Measurements from ENCODE around the gene NR4A1.

NR4A1 gene

DNA sequence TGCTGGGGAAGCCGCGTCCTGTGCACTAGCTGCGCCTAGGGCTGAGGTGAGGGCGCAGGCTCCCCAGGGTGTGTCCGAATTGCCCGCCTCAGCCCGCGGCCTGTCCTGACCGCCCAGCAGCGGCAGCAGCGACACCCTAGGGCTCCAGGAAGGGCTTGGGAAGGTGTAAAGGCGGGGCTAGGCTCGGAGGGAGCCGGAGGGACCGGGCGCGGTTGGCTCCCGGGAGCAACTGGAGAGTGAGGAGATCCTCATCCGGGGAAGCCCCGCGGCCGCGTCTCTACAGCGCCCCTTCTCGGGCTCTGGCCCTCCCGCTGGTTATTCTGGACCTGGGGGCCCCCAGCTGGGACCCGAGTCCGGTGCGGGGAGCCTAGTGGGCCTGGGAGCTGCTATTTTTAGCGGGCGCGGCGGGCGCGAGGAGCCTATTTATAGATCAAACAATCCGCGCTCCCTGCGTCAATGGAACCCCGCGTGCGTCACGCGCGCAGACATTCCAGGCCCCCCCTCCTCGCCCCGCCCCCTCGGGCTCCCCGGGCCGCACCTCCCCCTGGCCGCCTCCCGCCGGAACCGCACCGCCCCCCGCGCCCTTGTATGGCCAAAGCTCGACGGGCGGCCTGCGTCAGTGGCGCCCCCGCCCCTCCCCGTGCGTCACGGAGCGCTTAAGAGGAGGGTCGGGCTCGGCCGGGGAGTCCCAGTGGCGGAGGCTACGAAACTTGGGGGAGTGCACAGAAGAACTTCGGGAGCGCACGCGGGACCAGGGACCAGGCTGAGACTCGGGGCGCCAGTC, at the start of gene NR4A1:
TSS of gene NR4A1 (plus strand) at position 685 of the 784 bp plus-strand sequence. CDS start 2,887 bp downstream, outside the sequence.
- DNase-seq = peak; percentile 96

DNA sequence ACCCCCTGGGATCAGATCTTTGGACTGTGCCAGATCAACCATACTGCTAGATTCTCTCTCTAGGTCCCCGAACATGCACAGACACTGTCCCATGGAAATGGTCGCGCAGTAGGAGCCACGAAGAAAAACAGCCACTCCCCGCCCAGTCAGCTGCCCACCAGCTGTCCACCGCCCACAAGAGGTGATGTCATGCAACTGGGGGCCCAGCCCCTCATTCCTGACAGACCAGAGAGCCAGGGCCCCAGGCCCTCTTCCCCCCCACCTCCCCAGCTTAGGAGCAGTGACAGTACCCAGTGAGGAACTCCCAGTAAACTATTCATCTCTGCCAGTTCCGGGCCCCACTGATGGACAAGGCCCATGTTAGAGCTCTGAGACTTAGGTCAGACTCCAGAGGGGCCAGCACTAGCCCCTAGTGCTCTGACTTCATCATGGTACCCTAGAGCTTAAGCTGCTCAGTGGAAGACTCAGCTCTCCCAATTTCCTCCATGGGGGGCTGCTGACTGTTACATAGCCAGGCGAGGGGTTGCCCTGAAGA, 48.2 kb upstream of the NR4A1 start:
- DNase-seq = no peak

DNA sequence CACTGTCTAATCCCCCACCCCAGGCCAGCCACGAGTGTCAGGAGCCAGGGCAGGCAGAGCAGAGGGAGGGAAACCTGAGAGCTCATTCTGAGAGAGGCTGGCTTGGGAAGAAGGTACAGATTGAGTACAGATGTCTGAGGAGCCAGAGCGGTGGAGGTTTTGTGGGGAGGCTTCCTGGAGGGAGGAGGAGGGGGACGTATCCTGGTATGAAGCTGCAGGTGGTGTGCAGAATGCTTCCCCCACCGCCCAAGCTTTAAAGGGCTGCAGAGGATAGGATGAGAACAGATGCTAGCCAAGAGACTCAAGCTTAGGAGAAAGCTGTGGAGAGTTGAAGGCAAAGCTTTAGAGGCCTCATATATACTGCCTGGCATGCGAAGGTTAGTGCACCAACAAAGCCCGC, 47.7 kb upstream of the NR4A1 start:
- DNase-seq = no peak

DNA sequence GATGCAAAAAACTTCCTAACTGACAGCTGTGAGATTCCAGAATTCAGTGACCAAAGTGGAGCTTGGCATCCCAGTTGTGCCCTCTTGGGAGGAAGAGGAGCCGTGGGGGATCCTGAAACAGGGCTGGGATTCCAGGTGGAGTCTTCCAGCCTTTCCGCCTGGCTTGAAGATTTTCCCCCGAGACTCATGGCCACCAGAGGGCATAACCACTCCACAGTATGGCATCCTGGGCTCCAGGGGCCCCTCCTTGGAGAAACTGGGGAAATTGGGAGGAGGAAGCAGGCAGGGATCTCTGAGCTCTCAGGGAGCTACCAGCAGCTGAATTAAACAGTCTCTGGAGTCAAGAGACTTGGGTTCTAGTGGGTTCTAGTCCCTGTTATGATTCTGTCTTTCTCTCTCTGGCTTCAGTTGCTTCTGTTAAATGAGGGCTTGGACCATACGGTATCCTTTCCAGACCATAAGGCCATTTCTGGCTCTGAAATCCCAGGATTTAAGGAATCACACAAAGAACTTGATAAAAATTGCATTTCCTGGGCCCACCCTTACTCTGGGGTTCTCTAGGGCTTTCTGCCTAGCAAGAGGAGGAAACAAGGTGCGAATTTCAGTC, 47.1 kb upstream of the NR4A1 start:
- DNase-seq = peak; percentile 63

DNA sequence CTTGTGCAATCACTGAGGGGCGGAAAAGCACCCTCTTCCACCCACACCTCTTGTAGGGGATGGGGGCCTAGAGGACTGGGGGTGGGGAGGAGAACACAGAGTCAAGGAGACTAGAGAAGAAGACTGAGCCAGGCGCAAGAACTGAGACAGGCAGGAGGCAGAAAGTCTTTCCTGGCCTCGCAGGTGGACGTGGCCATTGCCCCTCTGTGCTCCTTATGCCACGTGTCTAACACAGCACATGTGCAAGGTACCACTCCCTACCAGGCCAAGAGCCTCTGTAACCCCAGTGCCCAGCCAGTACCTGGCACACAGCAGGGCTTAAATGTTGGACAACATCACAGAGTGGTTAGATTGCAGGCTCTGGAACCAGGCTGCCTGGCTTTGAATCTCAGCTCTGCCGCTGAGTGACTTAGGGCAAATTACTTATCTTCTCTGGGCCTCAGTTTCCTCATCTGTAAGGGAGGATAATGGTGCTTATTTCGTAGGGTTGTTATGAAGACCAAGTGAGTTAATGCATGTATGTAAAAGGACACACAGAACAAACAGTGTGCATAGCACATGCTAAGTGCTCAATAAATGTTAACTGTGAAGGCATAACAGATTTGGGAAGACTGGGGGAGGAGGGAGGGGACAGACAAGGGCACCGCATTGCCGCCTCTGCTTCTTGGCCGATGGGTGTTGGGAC, 45.9 kb upstream of the NR4A1 start:
- DNase-seq = no peak

DNA sequence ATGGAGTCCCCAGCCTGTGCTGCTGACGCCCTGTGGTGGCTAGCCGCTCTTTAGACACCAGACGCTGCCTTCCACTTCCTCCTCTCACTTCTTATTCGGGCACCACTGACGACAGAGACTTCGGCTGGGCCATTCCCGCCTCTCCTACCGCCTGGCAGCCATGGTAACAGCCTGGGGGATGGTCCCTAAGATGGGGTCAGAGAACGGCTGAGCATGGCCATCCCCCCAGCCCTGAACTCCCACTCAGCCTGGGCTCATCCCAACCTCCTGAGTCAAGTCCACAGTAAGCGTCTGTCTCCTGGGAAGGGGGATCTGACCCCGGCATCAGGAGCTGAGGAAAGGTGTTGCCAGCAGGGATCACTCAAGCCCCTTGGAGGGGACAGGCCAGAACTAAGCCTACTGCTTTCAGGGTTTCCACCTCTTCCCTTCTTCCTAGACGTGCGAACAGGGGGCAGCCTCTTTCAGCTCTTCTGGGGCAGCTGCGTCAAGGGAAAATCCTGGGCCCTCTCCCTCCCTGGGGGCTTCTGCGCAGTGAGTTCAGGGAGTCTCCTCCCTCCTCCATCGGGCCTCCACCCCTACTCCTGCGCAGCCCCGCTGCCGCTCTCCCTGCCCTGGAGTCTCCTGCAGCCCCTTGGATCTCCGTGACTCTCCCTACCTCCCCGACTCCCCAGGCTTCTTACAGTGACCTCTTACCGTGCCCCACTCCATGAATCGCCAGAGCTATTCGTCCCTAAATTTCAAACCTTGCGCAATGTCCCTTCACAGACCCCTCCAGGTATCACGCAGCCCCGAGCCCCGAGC, 45.1 kb upstream of the NR4A1 start:
- no peak for DNase-seq

DNA sequence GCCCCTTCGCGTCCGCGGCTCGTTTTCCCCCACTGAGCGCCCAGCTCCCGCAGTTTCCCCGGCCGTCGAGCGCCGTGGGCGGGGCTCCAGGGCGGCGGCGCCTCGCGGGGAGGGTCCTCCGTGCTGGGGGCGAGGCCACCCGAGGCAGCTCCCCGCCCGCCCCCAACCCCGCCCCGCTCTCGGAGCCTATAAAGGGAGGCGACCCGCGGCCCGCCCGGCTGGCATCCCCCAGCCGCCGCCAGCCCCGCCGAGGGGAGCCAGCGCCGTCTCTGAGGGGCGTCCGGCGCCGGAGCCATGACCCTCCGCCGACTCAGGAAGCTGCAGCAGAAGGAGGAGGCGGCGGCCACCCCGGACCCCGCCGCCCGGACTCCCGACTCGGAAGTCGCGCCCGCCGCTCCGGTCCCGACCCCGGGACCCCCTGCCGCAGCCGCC, 44.5 kb upstream of the NR4A1 start, which contains the start of gene TAMALIN:
TSS of gene TAMALIN (plus strand) at position 221 of the 432 bp plus-strand sequence. CDS start at position 295, 74 bp downstream.
- DNase-seq = peak; percentile 70

DNA sequence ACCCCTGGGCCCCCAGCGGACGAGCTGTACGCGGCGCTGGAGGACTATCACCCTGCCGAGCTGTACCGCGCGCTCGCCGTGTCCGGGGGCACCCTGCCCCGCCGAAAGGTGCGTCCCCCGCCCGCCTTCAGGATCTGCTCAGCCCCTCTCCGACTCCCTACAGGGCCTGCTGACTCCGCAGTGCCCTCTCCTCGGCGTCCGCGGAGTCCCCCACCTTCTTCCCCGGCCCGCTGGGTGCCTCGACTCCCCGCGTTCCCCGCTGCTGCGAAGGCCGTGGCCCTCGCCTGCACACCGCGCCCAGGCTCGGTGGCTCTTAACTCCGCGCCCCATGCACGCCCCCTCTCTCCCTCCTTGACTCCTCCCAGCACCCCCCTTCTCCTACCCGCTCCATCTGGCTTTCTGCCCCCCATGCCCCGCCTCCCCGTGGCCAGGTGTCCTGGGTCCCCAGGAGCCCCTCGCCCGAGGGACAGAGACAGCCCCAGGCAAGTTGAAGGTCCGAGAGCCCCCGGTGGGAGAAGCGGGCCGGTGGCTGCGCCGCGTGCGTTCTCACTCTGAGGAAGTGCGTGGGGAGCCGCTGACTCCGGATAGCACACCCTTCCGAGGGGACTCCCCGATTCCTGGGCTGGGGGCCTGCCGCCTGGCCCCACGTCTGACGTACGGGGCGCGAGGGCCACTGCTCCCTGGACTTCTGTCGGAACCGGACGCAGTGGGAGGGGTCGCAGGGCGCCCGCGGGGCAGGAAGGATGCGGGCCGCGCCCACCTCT, 43.9 kb upstream of the NR4A1 start:
- no peak for DNase-seq

DNA sequence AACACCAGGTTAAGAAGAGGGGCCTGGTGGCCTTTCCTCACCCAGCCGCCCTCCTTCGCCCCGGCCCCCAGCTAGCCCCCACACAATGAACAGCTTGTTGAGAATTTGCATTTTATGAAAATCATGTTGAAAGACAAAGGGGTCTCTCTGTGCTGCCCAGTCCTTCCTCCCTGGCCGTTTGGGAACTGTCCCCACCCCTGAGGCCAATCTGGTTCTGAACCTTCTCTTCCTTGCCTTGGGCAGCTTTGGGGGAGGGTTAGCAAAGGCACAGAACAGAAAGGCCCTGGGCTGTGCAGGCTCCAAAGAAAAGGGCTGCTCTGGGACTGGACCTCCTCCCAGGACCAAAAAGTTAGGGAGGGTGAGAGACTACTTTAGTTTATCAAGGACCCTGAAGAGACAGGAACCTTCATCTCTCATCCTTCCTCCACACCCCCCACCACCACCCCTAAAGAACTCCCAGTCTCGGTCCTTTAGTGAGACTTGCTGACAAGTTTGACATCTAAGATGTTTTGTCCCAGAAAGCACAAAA, 43.2 kb upstream of the NR4A1 start:
- DNase-seq = no peak

DNA sequence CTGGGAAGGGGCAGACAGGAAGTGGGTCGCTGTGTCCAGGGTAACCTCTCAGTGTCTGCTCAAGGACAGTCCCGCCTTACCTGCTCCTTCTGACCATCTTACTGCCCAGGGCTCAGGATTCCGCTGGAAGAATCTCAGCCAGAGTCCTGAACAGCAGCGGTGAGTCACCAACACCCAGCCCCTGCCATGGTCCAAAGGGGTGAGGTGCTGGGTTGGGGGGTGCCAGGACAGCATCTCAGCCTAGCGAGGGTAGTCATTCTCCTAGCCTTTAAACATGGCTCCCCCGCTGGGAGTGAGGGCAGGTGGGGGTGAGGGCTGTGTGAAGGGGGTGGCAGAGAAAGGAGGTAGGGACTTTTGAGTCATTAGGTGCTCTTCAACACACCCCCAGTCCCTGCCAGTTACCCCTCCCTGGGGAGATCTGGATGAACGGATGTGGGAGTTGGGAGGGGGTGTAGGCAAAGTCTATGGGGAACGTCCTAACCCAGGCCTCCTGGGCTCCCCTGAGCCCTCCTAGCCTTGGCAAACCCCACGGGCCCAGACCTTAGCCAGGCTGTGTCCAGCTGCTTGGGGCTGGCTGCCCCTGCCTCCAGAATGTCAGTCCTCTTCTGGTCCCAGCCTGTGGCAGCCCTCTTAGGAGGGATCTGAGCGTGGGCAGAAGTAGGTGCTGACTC, 42.0 kb upstream of the NR4A1 start:
- DNase-seq = no peak

DNA sequence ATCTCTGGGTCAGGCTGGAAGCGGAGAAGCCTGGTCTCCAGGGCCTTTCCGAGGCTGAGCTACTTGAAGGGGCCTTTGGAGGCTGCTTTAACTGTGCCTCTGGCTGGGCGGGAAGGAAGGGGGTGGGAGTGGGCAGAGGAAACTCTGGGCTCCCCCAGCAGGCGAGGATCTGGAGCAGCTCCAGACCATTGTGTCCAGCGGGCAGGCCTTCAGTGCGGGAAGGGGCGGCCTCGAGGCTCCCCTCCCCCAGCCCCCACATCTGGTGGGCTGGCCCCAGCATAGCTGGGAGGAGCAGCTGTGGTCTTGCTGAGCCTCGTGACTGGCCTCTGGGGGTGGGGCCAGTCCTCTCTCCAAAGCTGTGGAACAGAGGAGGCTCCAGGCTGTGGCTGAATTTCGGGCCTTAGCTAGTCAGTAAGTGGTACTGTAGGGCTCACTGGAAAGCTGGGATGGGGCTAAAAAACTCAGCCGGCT, 41.1 kb upstream of the NR4A1 start:
- DNase-seq = peak; percentile 86

DNA sequence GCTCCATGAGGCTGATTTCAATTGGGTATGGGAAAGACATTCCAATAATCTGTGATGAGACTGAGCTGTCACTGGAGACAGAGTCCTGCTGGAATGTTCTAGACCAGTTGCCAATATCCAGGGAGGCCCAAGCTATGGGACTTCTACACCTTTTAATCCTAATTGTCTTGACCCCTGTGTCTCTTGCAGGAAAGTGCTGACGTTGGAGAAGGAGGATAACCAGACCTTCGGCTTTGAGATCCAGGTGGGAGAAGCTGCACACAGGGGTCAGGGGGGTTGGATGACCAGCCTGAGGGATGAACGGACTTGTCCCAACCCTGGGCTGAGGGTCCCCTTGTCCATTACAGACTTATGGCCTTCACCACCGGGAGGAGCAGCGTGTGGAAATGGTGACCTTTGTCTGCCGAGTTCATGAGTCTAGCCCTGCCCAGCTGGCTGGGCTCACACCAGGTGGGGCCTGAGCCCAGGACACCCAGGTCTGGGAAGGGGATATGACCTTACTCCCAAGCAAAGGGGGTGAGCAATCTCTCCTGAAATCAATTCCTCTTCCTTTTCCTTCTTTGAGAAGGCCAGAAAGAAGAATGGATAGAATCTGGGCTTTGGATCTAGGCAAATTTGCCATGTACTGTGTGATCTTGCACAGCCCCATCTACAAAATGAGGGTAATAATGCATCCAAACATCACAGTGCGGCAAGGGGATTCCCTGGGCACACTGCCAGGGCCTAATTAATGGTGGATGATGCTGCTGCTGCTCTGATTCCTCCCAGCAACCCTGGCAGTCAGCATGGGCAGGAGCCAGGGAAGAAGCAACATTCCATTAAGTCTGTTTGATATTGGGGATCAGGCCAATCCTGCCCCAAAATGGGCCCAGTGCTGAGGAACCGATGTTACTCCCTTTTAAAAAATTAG, 40.3 kb upstream of the NR4A1 start:
- DNase-seq = no peak

DNA sequence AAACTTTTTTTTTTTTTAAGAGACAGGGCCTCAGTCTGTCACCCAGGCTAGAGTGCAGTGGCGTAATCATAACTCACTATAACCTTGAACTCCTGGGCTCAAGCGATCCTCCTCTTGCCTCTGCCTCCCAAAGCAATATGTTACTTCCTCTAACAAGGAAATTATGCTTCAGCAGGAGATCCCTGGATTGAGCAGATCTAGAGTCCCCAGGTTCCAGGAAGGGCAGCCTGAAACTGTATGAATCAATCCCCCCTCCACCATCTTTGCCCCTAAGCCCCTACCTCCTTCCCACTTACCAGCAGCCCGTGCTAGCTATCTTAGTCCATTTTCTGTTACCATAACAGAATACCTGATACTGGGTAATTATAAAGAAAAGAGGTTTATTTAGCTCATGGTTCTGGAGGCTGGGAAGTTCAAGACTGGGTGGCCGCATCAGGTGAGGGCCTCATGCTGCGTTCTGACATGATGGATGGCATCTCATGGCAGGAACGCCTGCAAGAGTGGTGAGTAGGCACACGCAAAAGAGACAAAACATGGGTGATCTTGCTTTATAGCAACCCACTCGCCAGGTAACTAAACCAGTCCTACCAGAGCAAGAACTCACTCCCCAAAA, 39.5 kb upstream of the NR4A1 start:
- DNase-seq = no peak

DNA sequence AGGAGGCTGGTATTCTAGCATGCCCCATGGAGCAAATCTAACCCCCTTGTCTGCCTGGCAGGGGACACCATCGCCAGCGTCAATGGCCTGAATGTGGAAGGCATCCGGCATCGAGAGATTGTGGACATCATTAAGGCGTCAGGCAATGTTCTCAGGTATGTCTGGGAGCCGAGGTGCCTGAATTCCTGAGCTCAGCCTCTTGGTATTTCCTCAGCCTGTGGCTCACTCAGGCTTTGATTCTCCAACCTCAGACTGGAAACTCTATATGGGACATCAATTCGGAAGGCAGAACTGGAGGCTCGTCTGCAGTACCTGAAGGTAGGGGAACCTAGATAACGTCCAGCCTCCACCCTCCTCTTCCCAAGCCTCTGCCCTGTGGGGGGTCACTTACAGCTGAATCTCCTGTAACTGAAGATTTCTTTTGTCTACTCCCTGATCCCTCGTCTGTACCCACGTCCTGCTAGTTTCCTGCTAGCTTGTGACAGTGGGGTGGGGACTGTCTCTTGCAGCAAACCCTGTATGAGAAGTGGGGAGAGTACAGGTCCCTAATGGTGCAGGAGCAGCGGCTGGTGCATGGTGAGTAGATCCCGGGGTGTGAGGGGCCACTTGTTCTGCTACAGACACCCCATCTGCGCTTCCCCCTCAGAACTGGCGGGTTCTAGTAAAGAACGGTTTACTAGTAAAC, 37.5 kb upstream of the NR4A1 start:
- no peak for DNase-seq

DNA sequence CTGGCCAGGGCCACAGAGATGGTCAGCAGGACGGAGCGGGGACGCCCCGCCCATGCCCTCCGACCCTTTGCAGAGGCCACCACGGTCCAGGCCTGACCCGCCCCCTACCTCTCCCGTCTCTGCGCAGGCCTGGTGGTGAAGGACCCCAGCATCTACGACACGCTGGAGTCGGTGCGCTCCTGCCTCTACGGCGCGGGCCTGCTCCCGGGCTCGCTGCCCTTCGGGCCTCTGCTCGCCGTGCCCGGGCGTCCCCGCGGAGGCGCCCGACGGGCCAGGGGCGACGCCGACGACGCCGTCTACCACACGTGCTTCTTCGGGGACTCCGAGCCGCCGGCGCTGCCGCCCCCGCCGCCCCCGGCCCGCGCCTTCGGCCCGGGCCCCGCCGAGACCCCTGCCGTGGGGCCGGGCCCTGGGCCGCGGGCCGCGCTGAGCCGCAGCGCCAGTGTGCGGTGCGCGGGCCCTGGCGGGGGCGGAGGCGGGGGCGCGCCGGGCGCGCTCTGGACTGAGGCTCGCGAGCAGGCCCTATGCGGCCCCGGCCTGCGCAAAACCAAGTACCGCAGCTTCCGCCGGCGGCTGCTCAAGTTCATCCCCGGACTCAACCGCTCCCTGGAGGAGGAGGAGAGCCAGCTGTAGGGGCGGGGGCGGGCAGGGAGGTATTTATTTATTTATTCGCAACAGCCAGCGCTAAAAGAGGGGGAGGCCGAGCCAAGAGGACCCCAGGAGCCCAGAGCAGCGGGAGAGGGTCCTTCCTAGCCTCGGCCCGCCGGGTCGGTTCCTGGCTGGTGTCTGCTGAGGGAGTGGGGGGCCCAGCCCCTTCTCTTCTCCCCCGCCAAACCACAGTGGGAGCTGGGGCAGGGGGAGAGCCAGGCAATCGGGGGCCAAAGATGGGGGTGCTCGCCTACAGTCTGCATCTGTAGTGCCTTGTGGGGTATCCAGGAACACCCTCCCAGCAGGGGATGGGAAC, 36.4 kb upstream of the NR4A1 start:
- no peak for DNase-seq

DNA sequence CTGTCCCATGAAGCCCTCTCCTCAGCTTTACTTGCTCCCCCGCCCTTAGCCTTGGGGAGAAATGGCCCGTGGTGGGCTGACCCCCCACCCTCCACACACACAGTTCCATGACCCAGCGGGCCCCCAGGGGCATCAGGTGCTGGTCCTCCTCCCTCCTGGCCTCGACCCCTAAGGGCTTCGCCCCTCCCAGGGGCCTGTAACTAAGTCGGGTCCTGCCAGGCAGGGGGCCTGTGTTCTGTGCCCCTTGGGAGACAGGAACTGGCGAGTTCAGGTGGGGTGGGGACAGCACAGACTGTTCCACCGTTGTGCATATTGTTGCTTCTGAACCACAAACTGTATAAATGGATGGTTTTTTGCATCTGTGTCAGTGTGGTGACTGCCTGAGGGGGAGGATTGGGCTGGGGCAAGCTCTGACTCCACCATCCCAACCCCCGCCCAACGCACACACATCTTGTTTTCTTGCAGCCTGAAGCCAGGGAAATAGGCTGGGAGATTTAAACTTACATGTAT, 35.7 kb upstream of the NR4A1 start:
- DNase-seq = no peak

DNA sequence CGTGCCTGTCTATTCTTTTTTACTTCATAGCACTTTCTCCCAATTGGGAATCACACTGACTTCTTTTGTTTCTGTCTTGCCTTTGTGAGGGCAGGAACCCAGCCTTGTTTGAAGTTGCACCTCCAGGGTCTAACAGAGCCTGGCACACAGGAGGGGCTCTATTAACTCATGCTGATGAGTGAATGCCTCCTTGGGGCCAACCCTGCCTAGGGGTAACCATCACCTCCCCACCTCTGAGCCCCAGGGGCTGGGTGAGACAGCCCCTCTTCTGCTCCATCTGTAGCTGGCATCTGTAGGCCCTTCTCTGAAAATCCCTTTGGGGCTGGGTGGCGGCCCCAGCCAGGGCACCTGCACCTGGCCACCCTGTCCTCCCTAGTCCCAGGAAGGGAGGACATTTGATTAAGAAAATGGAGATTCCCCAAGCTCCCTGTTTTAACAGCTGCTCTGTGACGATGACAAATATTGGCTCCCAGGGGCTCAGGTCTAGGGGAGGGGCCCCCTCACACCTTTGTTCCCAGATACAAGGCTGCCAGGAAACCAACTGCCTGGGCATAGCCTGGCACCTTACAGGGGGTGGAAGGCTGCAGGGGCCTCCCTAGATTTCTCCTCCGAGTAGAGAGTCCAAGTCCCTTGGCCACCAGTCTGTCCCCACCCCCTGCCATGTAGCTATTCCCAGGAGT, 32.7 kb upstream of the NR4A1 start:
- no peak for DNase-seq
